Posterior vena cava (tissue), 2 donors: ENCODE results near the gene KCNK13. TPM values are rescaled to one million over a fixed set of nuclear protein-coding genes. Genes with fewer than 3 reads are reported as not detected.
"Not testable (repeated sequence)": the region's sequence is repeated elsewhere in the genome, so short reads cannot be mapped to it uniquely, and the experiment has no call there.

Experiments
- DNase-seq: peaks from one replicate; pipeline ENCODE4 v3.0.0-alpha.2; 2020; ENCODE audit warnings: low spot score
- intact Hi-C, 2 donors: fragments of 100-400 bp; cut with DNase I; formaldehyde crosslinking; loops; one replicate each; pipeline versions ENCODE4 v1.14.1 to v1.14.2; 2022 to 2023
- total RNA-seq, 2 donors: library from RNA; stranded (reverse); fragmentation: NEBNext Ultra II Directional; extraction: Animal tissue kit (Norgen Biotek cat#: 25700); gene quantifications; one replicate each; pipeline ENCODE4 v1.2.1, GENCODE V29; 2021
- donor health status: DM: yes; HTN: yes; CAD: no.
- donor health status: DM: yes; HTN: yes; CAD: no.

Gene KCNK13
- total RNA-seq, 2 donors from 2014 or later, result 0.56 to 1.1 TPM

DNA sequence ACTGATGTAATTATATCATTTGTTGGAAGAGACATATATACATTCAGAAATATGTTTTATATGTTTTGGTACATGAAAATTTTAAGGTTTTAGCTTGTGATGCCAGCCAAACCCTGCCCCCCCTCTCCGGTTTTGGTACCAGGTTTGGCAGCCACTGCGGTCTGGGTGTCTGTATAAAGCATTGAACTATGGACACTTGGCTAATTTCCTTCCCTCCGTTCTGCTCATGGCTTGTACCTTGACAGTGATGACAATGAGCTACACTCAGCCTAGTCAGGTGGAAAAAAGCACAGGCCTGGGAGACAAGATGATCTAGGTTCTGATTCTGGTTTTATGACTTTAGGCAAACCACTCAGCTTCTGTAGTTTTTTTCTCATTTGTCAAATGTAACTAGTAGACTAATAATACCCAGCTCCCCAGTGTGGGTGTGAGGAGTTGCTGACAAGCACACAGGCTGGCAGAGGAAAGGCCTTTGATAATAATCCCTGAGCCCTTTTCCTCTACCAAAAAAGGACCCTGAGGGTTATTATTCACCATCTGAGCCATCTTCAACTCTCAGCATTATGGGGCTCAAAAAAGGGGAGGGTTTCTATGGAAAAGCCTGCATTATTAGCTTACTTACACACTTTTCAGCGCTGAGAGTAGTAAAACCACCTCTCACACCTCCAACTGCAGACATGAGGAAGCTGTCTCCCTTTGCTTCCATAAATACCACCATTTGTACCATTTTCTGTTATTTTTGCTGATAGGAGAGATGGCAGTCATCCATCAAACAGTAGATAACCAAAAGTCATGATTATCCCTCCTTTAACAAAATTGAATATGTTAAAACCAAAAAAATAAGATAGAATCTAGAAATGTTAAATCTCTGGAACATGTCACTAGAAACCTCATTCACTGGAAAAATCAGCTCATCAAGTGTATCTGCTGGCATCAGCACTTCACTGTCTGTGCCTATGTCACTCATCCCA is 118.3 kb downstream of the KCNK13 start:
- no peak for DNase-seq
- intact Hi-C loops, result no loop called here

DNA sequence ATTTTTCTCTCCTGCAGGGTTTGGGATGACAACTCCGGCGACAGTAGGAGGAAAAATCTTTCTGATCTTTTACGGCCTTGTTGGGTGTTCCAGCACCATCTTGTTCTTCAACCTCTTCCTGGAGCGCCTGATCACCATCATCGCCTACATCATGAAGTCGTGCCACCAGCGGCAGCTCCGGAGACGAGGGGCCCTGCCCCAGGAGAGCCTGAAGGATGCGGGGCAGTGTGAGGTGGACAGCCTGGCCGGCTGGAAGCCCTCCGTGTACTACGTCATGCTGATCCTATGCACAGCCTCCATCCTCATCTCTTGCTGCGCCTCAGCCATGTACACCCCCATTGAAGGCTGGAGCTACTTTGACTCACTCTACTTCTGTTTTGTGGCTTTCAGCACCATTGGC is 122.3 kb downstream of the KCNK13 start:
- intact Hi-C loops, result no loop called here
- no peak for DNase-seq

DNA sequence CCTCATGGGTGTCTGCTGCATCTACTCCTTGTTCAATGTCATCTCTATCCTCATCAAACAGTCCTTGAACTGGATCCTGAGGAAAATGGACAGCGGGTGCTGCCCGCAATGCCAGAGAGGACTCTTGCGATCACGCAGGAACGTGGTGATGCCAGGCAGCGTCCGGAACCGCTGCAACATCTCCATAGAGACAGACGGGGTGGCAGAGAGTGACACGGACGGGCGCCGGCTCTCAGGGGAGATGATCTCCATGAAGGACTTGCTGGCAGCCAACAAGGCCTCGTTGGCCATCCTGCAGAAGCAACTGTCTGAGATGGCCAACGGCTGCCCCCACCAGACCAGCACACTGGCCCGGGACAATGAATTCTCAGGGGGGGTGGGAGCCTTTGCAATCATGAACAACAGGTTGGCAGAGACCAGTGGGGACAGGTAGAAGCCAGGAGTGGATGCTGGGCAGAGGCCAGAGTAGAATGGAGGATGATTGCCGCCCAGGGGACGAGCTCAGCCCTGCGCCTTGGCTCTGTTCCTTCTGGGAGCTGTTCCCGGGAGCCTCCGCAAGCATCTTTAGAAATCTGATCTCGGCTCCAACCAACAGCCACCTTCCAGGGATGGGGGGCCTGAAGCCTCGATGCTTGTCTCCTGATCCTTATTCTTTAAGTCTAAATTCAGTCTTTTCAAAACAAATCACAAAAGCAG is 122.9 kb downstream of the KCNK13 start:
- DNase-seq, result no peak
- intact Hi-C loops, result no loop called here

DNA sequence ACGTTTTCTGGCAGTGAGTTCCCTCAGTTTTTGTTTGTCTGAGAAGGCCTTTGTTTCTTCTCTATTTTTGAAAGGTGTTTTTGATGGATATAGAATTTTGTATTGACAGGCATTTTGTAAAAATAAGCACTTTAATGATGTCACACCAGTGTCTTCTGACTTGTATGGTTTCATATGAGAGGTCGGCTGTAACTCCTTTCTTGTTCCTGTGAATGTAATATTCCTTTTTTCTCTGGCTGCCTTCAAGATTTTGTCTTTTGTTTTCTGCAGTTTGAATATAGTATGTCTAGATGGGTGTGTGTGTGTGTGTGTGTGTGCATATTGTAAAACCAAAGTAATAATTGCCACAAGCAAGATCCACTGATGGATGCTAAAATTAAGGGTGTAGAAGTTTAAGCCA is 126.8 kb downstream of the KCNK13 start:
- intact Hi-C loops, result no loop called here

DNA sequence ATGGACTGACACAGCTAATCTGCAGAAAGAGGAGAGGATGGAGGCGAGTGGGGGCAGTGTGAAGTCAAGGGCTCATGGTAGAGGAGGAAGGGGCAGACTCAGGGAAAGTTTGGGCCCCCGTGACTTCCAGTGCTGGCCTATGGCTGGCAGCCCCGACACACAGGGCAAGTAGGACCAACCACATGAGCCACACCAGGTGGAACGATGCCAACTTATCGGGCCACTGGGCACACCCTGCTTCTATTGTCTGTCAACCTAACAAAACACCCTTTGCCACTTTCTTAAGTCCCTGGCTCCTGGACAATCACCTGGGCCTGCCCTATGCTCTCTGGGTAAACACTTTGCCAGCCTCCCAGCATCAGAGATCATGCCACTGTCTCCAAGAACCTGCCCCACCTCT is 129.4 kb downstream of the KCNK13 start:
- DNase-seq, result no peak
- intact Hi-C loops, result no loop called here

More for the DNA sequence above, 126.8 kb downstream of the KCNK13 start:
- DNase-seq, result no peak

DNA sequence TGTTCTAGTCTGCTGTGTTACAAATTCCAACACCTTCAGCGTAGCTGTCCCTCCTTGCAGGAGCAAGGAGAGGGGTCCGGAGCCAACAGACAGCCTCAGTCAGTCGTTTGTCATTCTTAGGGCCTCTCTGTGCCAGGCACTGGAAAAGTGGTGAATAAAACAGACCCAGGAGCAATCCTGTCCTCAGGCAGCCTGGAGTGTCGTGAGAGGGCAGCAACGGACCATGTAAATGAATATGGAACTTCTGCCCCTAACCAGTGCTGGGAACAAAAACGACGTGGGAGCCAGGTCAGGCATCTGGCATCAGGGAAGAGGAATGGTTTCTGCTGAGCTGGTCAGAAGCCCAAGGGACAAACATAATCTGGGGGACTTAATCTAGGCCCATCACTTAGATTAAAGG is 129.8 kb downstream of the KCNK13 start:
- intact Hi-C loops, result no loop called here
- DNase-seq, result no peak

DNA sequence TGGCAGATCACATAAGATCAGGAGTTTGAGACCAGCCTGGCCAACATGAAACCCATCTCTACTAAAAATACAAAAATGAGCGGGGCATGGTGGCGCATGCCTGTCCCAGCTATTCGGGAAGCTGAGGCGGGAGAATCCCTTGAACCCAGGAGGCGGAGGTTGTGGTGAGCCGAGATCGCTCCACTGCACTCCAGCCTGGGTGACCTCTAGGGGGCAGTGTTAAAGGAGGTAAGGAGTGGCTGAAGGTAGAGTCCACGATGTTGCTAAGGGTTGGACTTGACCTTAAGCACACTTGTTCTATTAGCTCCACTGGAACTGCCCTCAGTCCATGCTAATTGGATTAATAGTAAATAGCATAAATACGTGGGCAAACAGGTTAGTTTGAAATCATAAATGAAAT is 132.1 kb downstream of the KCNK13 start:
- DNase-seq, result no peak
- intact Hi-C loops, result no loop called here

DNA sequence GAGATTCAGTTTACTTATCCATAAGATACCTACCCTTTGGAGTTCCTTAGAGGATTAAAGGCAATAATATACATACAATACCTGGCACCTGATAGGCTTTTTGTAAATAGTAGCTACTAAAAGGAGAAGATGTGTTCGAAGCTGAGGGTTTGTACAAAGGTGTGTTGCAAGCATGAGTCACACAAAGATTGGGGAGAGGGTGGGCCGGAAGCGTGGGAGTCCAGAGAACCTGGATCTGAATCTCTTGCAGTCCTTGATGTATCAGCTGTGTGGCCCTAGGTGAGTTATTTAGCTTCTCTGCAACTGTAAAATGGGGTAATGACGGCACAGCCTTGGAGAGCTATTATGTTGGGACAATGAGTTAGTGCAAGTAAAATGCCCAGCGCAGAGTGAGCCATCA is 132.9 kb downstream of the KCNK13 start:
- no peak for DNase-seq
- intact Hi-C loops, result no loop called here

DNA sequence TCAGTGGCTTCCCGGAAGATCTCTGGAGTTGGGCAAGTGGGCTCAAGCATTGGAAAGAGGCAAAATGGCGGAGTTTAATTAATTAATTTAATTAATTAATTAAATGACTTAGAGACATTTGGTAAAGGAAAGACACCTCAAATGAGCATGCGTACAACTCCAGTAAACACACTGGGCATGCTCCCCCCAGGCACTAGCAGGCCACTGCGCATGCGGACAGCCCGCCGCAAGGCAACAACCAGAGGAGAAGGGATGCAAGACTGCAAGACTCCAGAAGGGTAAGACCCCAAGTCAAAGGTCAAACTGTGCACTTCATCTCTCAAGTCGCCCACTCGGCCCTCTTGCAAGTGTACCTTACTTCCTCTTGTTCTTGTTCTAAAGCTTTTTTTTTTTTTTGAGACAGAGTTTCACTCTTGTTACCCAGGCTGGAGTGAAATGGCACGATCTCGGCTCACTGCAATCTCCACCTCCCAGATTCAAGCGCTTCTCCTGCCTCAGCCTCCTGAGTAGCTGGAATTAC is 136.8 kb downstream of the KCNK13 start:
- DNase-seq, result no peak
- intact Hi-C loops, result no loop called here

DNA sequence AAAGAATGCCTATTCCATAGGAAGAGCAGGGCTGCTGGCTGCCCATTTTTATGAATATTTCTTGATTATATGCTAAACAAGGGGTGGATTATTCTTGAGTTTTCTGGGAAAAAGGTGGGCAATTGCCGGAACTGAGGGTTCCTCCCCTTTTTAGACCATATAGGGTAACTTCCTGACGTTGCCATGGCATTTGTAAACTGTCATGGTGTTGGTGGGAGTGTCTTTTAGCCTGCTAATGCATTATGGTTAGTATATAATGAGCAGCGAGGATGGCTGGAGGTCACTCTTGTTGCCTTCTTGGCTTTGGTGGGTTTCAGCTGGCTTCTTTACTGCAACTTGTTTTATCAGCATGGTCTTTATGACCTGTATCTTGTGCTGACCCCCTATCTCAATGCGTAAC is 138.8 kb downstream of the KCNK13 start:
- intact Hi-C loops, DNase-seq: not testable (repeated sequence)

DNA sequence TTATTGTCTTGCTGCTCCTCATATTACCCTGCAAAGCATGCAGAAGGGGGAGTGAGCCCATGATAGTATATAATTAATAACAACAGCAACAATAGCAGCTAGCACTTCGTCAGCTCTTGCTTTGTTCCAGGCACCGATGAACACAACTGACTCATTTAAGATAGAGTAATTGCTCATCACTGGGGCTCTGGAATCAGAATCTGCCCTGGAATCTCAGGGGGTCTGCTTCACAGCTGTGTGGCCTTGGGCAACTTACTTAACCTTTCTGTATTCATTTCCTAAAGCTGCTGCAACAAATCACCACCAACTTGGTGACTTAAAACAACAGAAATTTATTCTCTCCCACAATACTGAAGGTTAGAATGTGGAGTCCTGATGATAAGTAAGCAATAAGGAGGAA is 139.6 kb downstream of the KCNK13 start:
- DNase-seq, result no peak
- intact Hi-C loops, result no loop called here

DNA sequence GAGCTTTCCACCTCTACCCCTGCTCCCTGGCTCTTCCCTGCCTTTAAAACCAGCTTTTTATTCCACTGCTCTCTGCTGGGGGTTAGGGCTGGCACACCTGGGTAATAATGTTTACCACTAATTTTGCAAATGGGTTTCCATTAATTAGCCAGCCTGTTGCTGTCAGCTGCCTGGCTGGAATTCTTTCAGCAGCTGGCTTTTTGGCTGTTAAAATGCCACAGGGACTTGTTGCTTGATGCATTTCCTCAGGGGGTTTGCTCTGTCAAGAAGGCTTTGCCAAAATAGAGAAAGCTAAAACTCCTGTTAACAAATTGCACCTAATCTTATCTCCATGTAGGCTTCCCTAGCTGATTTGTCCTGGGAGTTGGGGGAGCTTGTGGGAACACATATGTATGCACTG is 142.7 kb downstream of the KCNK13 start:
- DNase-seq, result no peak
- intact Hi-C loops, result no loop called here

DNA sequence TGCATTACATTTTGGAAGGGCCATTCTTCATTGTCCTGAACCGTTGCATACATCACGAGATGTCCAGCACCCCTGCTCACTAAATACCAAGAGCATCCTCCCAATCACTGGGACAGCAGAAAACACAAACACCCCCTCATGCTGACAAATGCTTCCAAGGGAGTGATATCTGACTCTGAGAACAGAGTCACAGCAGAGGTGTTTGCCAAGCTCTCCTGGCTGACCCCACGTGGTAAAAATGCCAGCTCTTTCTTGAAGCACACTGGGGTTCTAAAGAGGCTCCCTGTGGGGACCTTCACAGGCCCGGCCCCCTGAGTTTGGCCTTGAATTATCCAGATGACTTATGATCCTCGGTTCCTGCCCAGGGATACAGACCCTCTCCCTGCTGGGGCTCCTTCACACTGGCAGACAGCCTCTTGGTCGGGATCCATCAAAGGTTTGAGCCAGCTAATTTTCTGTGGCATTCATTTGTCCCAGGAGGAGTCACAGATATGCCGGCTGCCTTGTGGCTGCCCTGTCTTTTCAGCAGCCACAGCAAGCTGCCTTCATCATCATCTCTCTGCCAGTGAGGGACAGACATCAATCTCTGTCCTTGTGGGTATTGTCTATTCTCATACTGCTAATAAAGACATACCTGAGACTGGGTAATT is 151.4 kb downstream of the KCNK13 start:
- intact Hi-C loops, result no loop called here

DNA sequence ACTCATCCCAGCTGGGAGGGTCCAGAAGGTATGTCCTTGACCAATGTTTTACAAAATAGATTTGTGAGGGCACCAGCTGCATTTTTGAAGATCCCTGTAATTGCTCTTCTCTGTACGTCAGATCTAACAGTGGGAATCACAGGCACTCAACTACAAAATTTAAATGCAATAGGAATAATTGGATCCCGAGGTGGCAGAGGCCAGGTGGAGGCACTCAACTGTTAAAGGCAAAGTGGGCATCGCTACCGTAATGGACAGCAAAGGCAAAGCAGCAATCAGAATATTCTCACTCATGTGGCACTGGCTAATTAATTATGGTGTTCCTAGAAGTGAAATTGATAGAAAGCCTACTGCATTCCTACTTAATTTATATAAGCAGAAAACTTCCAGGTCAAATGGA is 166.7 kb downstream of the KCNK13 start:
- intact Hi-C loops, result no loop called here
- no peak for DNase-seq

More for the DNA sequence above, 151.4 kb downstream of the KCNK13 start:
- DNase-seq, result no peak

DNA sequence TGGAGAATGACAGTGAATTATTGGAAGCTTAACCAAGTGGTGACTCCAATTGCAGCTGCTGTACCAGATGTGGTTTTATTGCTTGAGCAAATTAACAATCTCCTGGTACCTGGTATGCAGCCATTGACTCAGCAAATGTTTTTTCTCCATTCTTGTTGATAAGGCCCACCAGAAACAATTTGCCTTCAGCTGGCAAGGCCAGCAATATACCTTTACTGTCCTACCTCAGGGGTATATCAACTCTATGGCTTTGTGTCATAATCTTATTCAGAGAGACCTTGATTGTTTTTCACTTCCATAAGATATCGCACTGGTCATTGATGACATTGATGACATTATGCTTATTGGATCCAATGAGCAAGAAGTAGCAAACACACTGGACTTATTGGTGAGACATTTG is 168.1 kb downstream of the KCNK13 start:
- DNase-seq, intact Hi-C loops: not testable (repeated sequence)

Other genes starting within 250 kb of the KCNK13 start
- gene EFCAB11, start 107.3 kb upstream of the KCNK13 start, total RNA-seq, result 1 to 10 TPM; 4.8 to 6.1 TPM
- gene TDP1, start 106.1 kb upstream of the KCNK13 start, total RNA-seq, result 10 to 100 TPM in 1 of 2 donors, 1 to 10 TPM in 1; 8.2 to 11.5 TPM
- 10 to 100 TPM; 87.2 to 90.8 TPM for gene PSMC1, start 194.6 kb downstream of the KCNK13 start, total RNA-seq